NCI-H1092 (cell line): ENCODE measurements around the gene EIF4A3.

Experiments used
- DNase-seq: peaks from one replicate; lab custom pipeline; 2025; lab: John Stamatoyannopoulos, UW

The EIF4A3 gene

DNA sequence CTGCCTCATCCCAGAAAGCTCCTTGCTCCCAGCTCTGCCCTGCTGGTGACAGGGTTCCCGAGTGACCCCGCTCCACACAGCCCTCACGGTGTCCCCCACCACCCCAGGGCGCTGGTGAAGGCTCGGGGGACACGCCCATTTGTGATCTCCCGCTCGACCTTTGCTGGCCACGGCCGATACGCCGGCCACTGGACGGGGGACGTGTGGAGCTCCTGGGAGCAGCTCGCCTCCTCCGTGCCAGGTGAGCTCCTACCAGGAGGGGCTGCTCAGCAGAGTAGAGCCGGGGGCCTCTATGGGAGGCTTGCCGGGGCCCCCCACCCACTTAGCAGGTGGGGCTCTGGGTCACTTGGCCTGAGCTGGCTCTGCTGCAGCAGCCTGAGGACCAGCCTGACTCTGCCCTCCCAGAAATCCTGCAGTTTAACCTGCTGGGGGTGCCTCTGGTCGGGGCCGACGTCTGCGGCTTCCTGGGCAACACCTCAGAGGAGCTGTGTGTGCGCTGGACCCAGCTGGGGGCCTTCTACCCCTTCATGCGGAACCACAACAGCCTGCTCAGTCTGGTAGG lies 34.4 kb downstream of the EIF4A3 start:
- DNase-seq: no peak

DNA sequence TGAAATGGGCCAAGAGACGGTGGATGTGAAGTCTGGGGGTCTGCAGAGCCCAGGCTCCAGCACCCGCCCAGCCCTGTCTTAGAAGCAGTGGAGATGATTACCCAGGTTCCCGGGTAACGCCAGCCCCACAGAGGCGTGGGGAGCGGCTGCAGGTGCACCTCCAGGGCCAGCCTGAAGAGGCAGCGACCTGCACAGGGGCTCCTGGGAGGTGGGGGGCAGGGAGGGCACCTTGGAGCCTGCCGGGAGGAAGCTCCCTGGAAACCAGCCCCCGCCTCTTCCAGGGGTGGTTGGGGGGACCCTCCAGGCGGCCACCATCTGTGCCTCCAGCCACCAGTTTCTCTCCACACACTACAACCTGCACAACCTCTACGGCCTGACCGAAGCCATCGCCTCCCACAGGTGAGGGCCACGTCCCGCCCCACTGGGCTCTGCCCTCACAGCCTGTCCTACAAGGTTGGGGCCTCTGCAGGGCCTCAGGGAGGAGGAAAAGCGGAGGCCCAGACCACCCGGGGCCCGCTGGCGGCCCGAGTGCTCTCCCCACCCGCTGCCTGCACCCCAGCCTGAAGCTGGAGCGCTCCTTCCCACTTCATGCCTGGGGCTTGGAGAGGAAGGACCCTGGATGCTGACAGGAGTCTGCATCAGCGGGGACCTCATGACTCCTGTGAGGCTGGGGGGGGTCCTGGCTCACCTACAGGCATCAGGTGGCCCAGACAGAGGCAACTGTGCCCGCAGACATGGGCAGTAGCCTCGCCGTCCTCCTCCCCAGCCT lies 35.0 kb downstream of the EIF4A3 start:
- no peak for DNase-seq

DNA sequence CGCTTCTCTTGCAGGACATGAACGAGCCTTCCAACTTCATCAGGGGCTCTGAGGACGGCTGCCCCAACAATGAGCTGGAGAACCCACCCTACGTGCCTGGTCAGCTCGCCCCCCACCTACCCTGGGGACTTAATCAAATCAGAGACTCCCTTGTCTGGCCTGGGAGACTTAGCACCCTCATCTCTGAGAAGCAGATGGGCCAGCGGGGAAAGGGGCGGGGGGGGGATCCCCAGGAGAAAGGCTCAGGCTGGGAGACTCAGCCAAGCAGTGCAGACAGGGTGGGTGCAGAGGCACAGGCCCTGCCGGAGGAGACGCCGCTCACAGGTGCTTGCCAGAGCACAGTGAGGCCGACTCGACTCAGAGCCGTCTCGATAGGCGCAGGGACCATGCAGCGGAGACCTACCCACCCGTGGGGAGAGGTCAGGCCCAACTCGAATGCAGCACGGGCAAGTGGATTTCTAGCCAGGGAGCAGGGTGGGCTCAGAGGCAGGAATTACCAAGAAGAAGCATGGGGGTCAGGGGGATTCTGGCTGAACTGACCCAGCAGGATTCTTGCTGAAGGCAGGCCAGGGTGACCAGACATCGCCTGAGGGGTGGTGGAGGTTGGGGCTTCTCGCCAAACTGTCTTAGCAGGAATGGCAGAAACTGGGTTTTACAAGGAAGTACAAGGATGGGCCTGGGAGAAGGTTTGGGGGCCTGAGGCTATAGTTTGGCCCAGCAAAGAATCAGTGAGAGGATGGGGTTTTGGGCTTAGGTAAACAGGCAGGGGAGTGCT lies 35.8 kb downstream of the EIF4A3 start:
- no peak for DNase-seq

DNA sequence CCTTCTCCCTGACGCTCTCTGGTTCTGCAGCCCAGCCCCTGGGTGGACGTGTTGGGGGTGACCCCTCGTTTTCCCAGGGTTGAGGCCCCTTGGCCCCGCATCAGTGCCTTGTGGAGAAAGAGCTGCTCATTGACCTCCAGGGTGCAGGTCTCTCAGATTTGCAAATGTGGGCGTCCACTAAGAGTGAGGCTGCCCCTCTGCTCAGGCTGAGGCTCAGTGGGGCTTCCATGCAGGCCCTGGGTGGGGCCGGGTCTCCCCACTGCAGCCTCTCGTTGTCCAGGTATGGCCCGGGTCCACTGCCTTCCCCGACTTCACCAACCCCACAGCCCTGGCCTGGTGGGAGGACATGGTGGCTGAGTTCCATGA lies 36.5 kb downstream of the EIF4A3 start:
- DNase-seq: no peak

DNA sequence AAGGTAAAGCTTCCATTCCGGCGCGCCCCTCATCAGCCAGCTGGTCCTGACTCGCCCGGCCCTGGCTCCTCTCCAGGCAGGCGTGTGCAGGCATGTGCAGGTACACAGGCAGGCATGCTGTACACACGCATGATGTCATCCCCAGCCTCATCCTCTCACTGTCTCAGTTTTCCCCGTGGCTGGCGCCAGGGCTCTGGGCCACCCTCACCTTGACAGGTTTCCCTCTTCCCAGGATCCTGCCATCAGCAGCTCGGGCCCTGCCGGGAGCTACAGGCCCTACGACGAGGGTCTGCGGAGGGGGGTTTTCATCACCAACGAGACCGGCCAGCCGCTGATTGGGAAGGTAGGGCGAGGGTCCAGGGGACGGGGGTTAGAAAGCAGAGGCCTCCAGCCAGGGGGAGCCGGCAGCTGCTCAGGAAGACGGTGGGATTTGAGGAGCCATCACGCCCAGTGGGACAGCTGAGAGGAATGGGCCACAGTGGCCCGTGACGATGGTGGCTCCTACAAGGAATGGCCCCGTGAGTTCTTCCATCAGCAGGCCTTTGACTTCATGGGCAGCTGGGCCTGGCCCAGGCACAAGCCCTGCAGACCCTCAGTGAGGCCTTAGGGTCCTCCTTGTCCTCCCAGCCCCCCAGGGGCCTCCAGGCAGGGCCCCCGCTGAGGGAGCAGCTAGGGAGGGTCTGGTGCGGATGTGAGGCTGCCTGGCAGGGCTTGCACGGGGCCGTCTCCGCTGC lies 37.0 kb downstream of the EIF4A3 start:
- no peak for DNase-seq

DNA sequence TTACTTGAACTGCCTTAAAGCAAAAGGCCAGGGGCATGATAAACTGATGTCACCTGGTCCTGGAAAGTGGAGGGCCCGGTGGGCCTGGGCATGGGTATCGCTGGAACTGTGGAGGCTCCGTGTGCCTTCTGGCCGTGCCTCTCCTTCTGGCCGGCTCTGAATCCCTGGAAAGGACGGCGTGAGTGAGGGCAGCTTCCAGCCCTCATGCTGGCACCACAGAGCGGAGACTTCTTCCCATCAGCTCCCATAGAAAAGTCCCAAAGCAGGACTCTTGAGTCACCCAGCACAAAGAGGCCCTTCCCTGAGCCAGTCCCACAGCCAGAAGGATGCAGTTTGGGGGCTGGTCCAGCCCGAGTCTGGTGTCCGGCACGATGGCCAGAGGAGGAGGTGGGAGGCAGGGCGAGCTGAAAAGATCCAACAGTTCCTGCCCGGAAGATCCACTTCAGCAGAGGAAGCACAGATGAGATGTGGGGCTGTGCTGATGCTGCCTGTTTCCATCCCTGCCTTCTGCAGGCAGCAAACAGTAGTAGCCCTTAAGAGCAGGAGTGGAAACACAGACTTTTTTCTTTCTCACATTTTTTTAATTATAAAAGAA lies 37.8 kb downstream of the EIF4A3 start:
- DNase-seq: no peak

DNA sequence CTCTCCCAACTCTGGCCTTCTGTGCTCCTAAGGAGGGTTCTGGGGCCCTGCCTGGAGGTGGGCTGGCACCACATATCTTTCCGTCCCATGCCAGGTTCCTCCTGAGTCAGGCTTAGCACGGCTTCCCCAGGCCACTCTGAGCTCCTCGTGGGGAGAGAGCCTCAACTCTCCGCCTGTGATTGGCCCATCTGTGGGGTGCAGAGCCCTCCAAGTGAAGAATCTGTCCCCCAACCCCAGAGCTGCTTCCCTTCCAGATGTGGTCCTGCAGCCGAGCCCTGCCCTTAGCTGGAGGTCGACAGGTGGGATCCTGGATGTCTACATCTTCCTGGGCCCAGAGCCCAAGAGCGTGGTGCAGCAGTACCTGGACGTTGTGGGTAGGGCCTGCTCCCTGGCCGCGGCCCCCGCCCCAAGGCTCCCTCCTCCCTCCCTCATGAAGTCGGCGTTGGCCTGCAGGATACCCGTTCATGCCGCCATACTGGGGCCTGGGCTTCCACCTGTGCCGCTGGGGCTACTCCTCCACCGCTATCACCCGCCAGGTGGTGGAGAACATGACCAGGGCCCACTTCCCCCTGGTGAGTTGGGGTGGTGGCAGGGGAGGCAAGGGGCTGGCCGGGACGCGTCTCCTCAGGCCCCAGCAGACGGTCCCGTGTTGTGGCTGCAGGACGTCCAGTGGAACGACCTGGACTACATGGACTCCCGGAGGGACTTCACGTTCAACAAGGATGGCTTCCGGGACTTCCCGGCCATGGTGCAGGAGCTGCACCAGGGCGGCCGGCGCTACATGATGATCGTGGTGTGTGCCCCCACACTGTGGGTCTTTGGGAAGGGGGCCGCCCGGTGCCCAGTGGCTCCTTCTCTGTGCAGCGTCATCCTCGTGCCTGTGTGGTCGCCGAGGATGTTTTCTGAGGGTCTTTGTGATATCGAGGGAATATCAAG lies 38.6 kb downstream of the EIF4A3 start:
- DNase-seq: no peak

DNA sequence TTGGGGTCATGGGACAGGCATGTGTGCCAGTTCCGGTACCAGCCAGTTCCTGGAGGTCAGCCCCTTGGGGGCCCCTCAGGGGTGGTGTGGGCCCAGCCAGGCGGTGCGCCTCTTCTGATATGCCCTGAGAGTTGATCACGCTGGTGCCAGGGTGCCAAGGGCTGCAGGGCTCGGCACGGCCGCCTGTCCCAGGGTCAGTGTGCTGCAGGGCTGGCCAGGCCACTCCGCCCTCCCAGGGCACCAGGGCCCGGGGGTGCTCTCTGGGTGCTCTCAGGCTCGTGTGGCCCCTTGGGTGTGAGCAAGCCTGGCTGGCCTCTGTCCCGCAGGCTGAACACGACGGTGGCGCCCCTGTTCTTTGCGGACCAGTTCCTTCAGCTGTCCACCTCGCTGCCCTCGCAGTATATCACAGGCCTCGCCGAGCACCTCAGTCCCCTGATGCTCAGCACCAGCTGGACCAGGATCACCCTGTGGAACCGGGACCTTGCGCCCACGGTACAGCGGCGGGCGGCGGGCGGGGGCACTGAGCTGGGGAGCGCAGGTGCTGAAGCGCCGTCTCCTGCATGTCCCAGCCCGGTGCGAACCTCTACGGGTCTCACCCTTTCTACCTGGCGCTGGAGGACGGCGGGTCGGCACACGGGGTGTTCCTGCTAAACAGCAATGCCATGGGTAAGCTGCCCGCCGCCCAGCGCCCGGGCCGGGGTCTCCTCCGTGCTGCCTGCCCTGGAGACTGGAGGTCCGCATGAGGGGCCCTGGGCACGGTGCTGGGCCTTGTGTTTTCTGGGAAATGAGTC lies 39.5 kb downstream of the EIF4A3 start:
- no peak for DNase-seq

DNA sequence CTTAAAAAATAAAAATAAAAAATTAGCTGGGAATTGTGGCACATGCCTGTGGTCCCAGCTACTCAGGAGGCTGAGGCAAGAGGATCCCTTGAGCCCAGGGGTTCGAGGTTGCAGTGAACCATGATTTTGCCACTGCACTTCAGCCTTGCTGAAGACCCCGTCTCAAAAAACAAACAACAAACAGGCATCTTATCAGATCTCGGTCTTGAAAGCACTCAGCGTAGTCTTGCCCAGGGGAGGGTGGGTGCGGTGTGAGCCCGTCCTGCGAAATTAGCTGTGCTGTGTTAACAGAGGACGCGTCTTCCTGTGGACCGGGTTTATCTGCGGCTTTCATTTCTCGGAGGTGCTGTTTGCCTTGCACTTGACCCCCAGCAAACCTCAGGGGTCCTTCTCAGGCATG lies 40.2 kb downstream of the EIF4A3 start:
- DNase-seq: no peak

DNA sequence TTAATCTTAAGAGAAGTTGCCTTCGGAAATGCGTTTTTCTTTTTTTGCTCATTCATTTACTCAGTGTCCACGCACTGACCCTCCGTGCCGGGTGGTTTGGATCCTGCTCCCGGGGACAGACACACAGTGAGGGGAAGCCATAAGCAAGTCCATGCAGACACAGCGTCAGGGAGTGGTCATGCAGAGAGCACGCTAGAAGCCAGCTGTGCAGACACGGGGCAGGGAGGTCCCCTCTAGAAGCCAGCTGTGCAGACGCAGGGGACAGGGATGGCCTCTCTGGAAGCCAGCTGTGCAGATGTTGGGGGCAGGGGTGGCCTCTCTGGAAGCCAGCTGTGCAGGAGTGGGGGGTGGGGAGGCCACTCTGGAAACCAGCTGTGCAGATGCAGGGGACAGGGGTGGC lies 40.8 kb downstream of the EIF4A3 start:
- DNase-seq: no peak

DNA sequence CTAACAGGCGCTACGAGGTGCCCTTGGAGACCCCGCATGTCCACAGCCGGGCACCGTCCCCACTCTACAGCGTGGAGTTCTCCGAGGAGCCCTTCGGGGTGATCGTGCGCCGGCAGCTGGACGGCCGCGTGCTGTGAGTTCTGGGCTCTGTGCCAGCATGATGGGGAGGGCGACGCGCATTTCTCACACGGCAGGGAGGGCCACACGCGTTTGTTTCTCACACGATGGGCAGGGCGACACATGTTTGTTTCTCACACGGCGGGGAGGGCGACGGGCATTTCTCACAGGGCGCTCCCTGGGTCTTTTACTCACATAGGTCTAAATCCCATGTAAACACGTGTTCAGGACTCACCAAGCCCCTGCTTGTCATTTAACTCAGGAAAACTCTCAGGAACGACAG lies 41.2 kb downstream of the EIF4A3 start:
- DNase-seq: peak; percentile 69

DNA sequence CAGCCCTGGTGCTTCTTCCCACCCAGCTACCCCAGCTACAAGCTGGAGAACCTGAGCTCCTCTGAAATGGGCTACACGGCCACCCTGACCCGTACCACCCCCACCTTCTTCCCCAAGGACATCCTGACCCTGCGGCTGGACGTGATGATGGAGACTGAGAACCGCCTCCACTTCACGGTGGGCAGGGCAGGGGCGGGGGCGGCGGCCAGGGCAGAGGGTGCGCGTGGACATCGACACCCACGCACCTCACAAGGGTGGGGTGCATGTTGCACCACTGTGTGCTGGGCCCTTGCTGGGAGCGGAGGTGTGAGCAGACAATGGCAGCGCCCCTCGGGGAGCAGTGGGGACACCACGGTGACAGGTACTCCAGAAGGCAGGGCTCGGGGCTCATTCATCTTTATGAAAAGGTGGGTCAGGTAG lies 42.0 kb downstream of the EIF4A3 start:
- DNase-seq: no peak

DNA sequence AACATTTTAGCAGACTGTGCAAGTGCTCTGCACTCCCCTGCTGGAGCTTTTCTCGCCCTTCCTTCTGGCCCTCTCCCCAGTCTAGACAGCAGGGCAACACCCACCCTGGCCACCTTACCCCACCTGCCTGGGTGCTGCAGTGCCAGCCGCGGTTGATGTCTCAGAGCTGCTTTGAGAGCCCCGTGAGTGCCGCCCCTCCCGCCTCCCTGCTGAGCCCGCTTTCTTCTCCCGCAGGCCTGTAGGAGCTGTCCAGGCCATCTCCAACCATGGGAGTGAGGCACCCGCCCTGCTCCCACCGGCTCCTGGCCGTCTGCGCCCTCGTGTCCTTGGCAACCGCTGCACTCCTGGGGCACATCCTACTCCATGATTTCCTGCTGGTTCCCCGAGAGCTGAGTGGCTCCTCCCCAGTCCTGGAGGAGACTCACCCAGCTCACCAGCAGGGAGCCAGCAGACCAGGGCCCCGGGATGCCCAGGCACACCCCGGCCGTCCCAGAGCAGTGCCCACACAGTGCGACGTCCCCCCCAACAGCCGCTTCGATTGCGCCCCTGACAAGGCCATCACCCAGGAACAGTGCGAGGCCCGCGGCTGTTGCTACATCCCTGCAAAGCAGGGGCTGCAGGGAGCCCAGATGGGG lies 42.5 kb downstream of the EIF4A3 start:
- DNase-seq: peak; percentile 70

DNA sequence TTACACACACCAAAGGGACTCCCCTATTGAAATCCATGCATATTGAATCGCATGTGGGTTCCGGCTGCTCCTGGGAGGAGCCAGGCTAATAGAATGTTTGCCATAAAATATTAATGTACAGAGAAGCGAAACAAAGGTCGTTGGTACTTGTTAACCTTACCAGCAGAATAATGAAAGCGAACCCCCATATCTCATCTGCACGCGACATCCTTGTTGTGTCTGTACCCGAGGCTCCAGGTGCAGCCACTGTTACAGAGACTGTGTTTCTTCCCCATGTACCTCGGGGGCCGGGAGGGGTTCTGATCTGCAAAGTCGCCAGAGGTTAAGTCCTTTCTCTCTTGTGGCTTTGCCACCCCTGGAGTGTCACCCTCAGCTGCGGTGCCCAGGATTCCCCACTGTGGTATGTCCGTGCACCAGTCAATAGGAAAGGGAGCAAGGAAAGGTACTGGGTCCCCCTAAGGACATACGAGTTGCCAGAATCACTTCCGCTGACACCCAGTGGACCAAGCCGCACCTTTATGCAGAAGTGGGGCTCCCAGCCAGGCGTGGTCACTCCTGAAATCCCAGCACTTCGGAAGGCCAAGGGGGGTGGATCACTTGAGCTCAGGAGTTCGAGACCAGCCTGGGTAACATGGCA lies 43.4 kb downstream of the EIF4A3 start:
- no peak for DNase-seq

DNA sequence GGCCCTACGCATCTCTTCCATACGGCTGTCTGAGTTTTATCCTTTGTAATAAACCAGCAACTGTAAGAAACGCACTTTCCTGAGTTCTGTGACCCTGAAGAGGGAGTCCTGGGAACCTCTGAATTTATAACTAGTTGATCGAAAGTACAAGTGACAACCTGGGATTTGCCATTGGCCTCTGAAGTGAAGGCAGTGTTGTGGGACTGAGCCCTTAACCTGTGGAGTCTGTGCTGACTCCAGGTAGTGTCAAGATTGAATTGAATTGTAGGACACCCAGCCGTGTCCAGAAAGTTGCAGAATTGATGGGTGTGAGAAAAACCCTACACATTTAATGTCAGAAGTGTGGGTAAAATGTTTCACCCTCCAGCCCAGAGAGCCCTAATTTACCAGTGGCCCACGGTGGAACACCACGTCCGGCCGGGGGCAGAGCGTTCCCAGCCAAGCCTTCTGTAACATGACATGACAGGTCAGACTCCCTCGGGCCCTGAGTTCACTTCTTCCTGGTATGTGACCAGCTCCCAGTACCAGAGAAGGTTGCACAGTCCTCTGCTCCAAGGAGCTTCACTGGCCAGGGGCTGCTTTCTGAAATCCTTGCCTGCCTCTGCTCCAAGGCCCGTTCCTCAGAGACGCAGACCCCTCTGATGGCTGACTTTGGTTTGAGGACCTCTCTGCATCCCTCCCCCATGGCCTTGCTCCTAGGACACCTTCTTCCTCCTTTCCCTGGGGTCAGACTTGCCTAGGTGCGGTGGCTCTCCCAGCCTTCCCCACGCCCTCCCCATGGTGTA lies 44.1 kb downstream of the EIF4A3 start:
- no peak for DNase-seq

DNA sequence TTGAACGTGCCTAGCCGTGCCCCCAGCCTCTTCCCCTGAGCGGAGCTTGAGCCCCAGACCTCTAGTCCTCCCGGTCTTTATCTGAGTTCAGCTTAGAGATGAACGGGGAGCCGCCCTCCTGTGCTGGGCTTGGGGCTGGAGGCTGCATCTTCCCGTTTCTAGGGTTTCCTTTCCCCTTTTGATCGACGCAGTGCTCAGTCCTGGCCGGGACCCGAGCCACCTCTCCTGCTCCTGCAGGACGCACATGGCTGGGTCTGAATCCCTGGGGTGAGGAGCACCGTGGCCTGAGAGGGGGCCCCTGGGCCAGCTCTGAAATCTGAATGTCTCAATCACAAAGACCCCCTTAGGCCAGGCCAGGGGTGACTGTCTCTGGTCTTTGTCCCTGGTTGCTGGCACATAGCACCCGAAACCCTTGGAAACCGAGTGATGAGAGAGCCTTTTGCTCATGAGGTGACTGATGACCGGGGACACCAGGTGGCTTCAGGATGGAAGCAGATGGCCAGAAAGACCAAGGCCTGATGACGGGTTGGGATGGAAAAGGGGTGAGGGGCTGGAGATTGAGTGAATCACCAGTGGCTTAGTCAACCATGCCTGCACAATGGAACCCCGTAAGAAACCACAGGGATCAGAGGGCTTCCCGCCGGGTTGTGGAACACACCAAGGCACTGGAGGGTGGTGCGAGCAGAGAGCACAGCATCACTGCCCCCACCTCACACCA lies 44.8 kb downstream of the EIF4A3 start:
- DNase-seq: no peak

DNA sequence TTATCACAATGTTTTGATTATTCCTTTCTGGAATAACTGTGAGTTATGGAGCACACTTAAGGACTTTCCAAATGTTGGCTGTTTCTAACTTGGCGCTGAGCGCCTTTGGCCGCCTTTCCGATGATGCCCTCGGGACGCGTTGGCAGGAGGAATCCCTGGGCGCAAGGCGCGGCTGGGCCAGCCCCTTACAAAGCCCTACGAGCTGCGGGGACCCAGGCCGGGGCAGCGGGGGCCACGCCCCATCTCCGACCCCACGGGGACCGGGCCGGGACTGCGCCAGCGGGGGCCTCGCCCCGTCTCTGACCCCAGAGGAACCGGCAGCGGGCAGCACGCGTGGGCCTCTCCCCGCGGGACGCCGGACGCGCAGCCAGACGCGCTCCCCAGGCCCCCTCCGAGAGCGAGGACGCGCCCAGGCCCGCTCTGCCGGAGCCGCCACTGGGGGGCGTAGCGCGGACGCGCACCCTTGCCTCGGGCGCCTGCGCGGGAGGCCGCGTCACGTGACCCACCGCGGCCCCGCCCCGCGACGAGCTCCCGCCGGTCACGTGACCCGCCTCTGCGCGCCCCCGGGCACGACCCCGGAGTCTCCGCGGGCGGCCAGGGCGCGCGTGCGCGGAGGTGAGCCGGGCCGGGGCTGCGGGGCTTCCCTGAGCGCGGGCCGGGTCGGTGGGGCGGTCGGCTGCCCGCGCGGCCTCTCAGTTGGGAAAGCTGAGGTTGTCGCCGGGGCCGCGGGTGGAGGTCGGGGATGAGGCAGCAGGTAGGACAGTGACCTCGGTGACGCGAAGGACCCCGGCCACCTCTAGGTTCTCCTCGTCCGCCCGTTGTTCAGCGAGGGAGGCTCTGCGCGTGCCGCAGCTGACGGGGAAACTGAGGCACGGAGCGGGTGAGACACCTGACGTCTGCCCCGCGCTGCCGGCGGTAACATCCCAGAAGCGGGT lies 45.6 kb downstream of the EIF4A3 start, which contains the start of gene GAA:
GAA (plus strand) TSS at position 571 of the 935 bp plus-strand sequence. CDS start 3,006 bp downstream, outside the sequence.
- DNase-seq: peak; percentile 83
